Measurements from ENCODE around the gene DRD5.

DNA sequence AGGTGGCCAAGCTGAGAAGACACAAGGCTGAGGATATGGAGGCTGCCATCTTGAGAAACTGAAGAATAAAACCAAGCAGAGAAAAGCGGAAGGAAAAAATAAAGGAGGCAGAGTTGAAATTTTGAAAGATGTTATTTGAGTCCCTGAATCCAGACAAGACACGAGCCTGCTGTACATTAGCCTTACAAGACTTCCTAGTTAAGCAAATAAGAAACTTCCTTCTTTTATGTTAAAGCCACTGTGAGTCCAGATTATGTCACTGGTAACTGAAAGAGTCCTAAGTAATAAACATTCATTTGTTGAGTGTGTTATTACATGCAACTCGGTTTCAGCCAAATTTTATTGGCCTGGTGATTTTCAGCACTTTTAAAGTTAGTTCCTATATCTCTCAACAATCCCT lies 30.4 kb downstream of the DRD5 start:
- TF ChIP-seq EZH2 (IDR thresholded peaks at IDR 0.05; ENCODE audit: borderline replicate concordance, low read depth, low read length, poor library complexity, severe bottlenecking): no peak
- TF ChIP-seq, protein P1, sequence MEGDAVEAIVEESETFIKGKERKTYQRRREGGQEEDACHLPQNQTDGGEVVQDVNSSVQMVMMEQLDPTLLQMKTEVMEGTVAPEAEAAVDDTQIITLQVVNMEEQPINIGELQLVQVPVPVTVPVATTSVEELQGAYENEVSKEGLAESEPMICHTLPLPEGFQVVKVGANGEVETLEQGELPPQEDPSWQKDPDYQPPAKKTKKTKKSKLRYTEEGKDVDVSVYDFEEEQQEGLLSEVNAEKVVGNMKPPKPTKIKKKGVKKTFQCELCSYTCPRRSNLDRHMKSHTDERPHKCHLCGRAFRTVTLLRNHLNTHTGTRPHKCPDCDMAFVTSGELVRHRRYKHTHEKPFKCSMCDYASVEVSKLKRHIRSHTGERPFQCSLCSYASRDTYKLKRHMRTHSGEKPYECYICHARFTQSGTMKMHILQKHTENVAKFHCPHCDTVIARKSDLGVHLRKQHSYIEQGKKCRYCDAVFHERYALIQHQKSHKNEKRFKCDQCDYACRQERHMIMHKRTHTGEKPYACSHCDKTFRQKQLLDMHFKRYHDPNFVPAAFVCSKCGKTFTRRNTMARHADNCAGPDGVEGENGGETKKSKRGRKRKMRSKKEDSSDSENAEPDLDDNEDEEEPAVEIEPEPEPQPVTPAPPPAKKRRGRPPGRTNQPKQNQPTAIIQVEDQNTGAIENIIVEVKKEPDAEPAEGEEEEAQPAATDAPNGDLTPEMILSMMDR (conservative IDR thresholded peaks at IDR 0.05; ENCODE audit: low read depth, low read length): no peak
